KOPT-K1 (cell line): ENCODE results near the gene PPP4R3A.
A peak's percentile ranks its signal among the peaks of the same experiment; 100 is the strongest.
"Not testable (repeated sequence)": the region's sequence is repeated elsewhere in the genome, so short reads cannot be mapped to it uniquely, and the experiment has no call there.

ENCODE experiments used
- H3K27ac ChIP-seq: fragments of 200-600 bp; sonication (generic); 2 replicates; pipeline ENCODE4 v1.5.1; 2016; ENCODE audit warnings: antibody characterized with exemption, mild to moderate bottlenecking, low read depth, low read length; ENCODE audit not compliant: poor library complexity, severe bottlenecking
- H3K36me3 ChIP-seq: fragments of 200-600 bp; sonication (generic); 2 replicates; pipeline ENCODE4 v1.5.1; 2017; ENCODE audit warnings: antibody characterized with exemption, mild to moderate bottlenecking, low read length, moderate library complexity; ENCODE audit not compliant: insufficient read depth
- H3K9me3 ChIP-seq: fragments of 200-600 bp; sonication (generic); 2 replicates; pipeline ENCODE4 v1.5.1; 2017; ENCODE audit warnings: antibody characterized with exemption, low read length, mild to moderate bottlenecking; ENCODE audit not compliant: insufficient read depth, poor library complexity, severe bottlenecking

The PPP4R3A gene

DNA sequence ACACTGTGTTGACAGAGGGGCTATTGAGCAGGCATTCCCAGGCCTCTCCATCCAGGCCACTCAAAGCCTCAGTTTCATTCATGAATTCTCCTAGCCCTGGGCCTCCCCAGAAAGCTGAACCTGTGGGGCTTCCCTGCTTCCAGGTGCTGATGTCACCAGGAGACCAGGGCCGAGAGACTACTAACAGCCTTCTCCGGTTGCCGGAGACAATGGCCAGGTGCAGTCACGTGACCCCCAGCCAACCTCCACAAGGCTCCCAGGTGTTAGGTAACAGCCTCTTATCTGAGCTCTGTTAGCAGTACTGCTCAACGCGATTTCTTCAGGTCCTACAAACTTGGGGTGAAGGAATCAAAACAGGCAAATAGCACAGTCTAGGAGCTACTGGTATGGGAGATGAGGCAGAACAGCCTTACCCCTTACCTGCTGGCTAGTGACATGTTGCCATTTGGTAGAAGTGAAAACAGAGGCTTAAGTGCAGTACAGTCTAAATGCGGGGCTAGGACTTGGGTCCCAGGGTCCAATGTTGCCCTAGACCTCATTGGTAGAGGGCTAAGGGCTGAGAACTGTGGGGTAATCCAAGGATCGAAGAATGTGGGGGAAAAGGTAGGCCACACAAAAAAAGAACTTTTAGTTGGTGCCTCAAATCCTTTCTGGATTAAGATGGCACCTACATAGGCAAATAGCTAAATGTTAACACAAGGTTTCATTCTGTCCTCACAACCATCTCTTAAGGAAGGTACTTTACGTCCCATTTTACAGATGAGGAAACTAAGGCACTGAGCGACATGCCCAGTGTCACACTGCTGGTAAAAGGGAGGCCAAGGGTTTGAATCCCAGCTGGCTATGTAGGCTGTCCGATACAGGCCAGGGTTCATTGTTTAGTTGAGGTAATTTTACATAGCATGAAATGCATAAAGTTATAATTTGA is 96.3 kb downstream of the PPP4R3A start:
- Histone ChIP-seq H3K36me3 (peaks cover 56% of the 10 kb centered on the region), H3K27ac (peak overlapping the region; percentile 96), H3K9me3 (no peaks in the 10 kb centered on the region)

DNA sequence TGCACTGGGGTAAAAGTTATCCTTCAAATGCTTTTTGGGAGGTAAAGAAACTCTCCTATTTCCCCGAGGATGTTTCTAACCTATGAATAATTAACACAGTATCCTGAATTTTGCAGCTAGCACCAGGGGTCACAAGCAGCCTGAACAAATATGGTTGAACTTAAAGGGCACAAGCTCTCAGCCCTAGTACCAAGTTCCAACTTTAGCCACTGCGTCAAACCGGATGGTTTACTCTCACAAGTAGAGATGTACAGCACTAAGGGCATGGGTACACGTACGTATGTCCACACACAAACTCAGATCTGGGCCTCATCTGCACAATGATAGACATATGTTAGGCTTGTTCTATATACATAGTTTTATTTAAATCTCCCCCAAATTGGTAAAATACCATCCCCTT is 97.2 kb downstream of the PPP4R3A start:
- H3K36me3 ChIP-seq: peaks cover 64% of the 10 kb centered on the region
- peak overlapping the region; percentile 96 for H3K27ac ChIP-seq
- no peaks in the 10 kb centered on the region for H3K9me3 ChIP-seq

DNA sequence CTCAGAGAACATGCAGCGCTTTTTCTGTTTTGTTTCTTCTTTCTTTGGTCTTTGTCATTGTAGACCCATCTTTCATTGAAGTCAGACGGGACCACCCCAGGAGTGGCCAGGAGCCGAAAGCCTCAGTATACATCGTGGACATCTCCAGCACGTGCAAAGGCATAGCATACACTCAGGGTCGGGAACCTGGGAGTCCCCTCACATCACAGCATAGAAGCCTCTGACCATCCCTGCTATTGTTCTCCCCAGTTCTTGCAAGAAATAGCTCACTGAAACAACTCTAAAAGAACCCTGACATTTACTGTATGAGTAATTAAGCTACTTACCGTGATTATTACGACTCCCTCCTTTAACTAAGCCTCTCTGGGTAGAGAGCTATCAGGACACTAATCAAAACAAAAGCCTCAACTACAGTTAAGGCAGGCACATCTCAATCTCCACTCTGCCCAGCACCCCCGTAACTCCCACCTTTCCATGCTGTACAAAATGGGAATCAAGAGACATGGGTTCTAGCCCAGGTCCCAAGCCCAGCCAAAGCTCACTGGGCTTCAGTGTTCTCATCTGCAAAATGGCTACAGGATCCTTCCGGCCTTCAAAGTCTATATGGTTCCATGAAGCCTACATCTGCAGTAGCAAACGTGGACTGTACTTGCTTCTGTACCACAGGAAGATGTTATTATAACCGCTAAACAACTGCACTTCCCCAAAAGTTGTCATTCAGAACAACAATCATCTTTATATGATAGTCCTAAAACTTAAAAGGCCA is 99.2 kb downstream of the PPP4R3A start:
- Histone ChIP-seq H3K36me3 (peaks cover 84% of the 10 kb centered on the region), H3K27ac (peak overlapping the region; percentile 78), H3K9me3 (no peaks in the 10 kb centered on the region)

DNA sequence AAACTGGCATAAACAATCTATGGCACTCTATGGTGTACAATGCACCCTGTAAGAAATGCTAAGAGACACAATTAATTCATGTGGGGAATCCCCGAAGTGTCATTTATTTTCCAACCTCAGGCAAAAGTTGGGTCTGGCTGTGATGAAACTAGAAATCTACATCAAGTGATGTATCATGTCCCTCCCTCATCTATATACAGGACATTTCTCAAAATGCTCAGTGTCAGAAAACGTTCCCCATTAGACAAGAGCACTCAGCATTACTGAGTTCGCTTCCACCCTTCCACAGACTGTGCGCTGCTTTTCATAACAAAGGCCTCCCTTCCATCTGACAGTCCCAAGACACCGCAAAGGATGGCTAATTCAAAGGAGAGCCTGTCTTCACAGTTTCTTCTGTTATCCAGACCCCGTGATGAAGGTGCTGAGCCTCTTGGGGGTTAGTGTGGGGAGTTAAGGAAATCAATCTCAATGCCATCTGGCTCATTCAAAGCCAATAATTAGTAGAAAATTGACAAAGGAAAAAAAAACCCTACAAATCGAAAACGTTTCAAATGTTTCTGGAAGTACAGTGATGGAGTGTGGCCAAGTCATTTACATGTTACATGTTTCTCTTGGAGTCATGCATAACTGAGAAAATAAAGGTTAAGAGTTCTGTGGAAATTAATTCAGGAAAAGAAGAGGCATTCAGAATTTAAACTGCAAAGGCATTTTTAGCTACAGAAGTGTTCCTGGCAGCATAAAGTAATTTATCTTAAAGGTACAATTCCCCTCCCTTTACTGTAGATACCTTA is 100.0 kb downstream of the PPP4R3A start:
- Histone ChIP-seq H3K9me3 (no peaks in the 10 kb centered on the region), H3K27ac (peak overlapping the region; percentile 78), H3K36me3 (peaks cover 84% of the 10 kb centered on the region)

DNA sequence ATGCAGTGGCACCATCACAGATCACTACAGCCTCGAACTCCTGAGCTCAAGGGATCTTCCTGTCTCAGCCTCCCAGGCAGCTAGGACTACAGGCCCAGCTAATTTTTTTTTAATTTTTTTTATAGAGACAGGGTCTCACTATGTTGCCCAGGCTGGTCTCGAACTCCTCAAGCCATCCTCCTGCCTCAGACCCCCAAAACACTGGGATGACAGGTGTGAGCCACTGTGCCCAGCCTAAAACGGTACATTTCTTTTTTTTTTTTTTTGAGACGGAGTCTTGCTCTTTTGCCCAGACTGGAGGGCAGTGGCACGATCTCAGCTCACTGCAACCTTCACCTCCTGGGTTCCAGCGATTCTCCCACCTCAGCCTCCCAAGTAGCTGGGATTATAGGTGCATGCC is 100.9 kb downstream of the PPP4R3A start:
- H3K9me3 ChIP-seq: not testable (repeated sequence)
- H3K27ac ChIP-seq: peak overlapping the region; percentile 78
- H3K36me3 ChIP-seq: peaks cover 78% of the 10 kb centered on the region
